ENCODE data around the gene ZNF221. TPM values are rescaled to one million over a fixed set of nuclear protein-coding genes. Genes with fewer than 3 reads are reported as not detected.

Gene ZNF221
- total RNA-seq, 1 donor from 2014 or later = 3.2 TPM

DNA sequence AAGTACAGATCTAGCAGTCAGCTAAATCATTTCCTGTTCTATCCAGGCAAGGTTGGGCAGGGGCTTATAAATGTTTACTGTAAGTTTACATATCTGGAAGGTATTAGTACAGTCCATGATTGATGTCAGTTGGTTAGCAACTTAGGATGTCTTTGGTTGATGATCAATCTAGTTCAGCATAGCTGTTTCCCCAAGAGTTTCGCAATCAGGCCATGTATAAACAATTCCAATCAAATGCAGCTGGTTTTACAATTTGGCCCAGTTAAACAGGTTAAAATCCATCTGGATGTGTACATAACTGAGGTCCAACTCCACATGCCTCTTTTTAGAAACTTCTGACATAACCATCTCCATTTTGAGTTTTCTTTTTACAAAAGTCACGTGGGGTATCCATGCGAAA lies 6.9 kb downstream of the ZNF221 start:
- DNase-seq (ENCODE audit: low read depth in 2 of 2) = no peak

- no peak for DNase-seq (ENCODE audit: low read depth in 2 of 2)
Observed at GRCh38 chr19:43960411-43960810, 9.4 kb downstream of the ZNF221 start.

GRCh38 chr19:43966079-43966694 lies 15.2 kb downstream of the ZNF221 start:
- DNase-seq (ENCODE audit: low read depth in 2 of 2) = no peak

DNA sequence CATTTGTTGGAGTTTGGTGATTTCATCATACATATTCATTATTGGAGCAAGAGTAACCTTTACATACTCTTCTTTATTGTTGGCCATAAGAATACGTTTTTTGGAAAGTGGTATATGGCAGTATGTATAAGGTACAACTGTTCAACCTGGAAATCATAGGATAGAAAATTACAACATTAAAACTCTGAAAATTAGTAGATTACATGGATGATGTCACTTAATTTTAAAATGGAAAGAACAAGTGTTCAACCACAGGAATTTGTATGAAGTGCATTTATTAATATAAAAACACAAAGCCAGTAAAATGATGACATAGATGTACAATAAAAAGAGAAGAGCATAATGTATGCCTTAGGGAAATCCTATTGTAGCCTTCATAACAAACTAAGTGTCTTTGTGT lies 25.7 kb downstream of the ZNF221 start:
- DNase-seq (ENCODE audit: low read depth in 2 of 2) = no peak

- no peak for DNase-seq (ENCODE audit: low read depth in 2 of 2)
Observed at GRCh38 chr19:43983544-43983911, 32.5 kb downstream of the ZNF221 start.

GRCh38 chr19:43983912-43984686 lies 33.1 kb downstream of the ZNF221 start, which contains the start of gene ZNF155:
TSS of gene ZNF155 (plus strand) at chr19:43984188. CDS start at chr19:43988544, 4,356 bp downstream.
- DNase-seq (ENCODE audit: low read depth in 2 of 2) = peak; percentile 89 to 97

GRCh38 chr19:43984687-43985000 lies 33.6 kb downstream of the ZNF221 start:
- no peak for DNase-seq (ENCODE audit: low read depth in 2 of 2)

- DNase-seq (ENCODE audit: low read depth in 2 of 2) = no peak
Observed at GRCh38 chr19:43997631-43998290, 46.7 kb downstream of the ZNF221 start.

GRCh38 chr19:44002212-44002565 lies 51.2 kb downstream of the ZNF221 start:
- no peak for DNase-seq (ENCODE audit: low read depth in 2 of 2)

DNA sequence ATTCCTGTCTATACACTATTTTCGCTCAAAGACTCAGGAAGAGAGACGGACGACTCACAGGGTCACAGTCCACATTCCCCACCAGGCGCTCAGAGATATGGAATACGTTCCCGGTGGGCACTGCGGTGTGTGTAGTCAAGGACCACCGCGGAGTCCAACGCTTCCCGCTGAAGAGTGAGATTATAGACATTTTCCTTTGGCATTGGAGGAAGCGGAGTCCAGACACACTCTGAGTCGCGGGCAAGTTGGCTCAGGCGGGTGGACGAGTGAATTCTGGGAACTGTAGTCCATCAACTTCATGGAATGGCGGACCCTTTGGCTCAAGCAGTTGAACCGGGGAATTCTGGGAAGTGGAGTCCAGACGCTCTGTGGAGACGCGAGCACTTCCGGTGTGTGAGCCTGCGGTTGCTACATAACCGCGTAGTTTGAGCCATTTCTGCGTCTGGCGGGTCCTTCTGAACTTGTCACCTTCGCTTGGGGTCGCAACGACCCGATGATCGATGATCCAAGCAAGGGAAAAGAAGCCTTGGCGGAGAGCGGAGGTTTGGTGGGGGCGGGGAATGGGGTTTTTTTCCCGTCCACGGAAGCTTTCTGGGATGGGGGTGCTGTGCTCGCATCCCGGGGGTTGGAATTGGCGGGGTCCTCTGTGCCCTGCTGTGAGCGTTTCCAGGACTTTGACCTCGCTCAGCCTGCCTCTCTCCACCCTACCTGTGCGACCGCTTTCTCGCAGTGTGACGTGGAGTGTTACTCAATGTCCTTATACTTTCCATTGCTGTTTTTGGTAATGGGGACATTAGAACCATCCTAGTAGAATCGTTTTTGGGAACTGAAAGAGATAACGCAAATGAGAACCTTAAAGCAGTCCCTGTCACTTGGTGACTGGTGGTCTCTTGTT lies 51.8 kb downstream of the ZNF221 start, which contains the start of gene ZNF230:
TSS of gene ZNF230 (plus strand) at position 392 of the 895 bp plus-strand sequence. CDS start 4,122 bp downstream, outside the sequence.
- peak; percentile 89 to 97 for DNase-seq (ENCODE audit: low read depth in 2 of 2)

GRCh38 chr19:44003461-44004009 lies 52.5 kb downstream of the ZNF221 start:
- DNase-seq (ENCODE audit: low read depth in 2 of 2) = no peak

GRCh38 chr19:44005973-44006372 lies 54.9 kb downstream of the ZNF221 start:
- no peak for DNase-seq (ENCODE audit: low read depth in 2 of 2)

DNA sequence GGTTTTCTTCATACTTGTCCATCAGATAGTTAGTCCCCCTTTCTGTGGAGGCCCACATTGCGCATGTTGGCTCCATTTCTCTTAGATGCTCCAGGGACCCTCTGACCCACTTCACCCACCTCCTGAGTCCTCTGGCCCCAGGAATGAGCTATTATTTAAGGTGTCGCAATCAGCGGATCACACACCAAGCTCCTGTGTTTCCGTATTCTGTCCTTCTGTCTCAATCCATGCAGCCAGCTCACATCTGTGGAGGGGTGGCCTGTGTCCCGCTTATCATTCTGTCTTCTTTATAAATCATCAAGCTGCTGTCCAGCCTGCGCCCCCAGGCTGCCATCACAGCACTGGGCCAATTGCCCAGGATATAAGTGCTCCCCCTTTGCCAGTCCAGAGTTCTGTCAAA lies 56.4 kb downstream of the ZNF221 start:
- no peak for DNase-seq (ENCODE audit: low read depth in 2 of 2)

- no peak for DNase-seq (ENCODE audit: low read depth in 2 of 2)
Observed at GRCh38 chr19:44010468-44010867, 59.4 kb downstream of the ZNF221 start.

Other genes with a start within 250 kb of the ZNF221 start
- gene IRGC, start 235.2 kb upstream of the ZNF221 start, total RNA-seq = not detected in 2 replicates
- gene SMG9, start 196.3 kb upstream of the ZNF221 start, total RNA-seq = 4.4 and 8.3 TPM in 2 replicates
- 0.39 and 0.51 TPM in 2 replicates for gene KCNN4, start 170.3 kb upstream of the ZNF221 start, total RNA-seq
- gene LYPD5, start 148.8 kb upstream of the ZNF221 start, total RNA-seq = 0.13 and 0.39 TPM in 2 replicates
- gene ZNF283, start 123.9 kb upstream of the ZNF221 start, total RNA-seq = 5.7 and 8.3 TPM in 2 replicates
- gene ZNF404, start 67.3 kb upstream of the ZNF221 start, total RNA-seq = 0.51 and 1.0 TPM in 2 replicates
- gene ZNF45, start 15.9 kb upstream of the ZNF221 start, total RNA-seq = 14.0 and 16.9 TPM in 2 replicates
- 5.0 and 6.8 TPM in 2 replicates for gene ZNF155, start 33.0 kb downstream of the ZNF221 start, total RNA-seq
- gene ZNF230, start 51.7 kb downstream of the ZNF221 start, total RNA-seq = 2.2 and 2.9 TPM in 2 replicates
- 3.5 and 3.6 TPM in 2 replicates for gene ZNF222, start 74.2 kb downstream of the ZNF221 start, total RNA-seq
- 3.2 and 6.3 TPM in 2 replicates for gene ZNF223, start 100.8 kb downstream of the ZNF221 start, total RNA-seq
- 2.2 and 2.4 TPM in 2 replicates for gene ZNF284, start 120.9 kb downstream of the ZNF221 start, total RNA-seq
- 21.4 and 27.6 TPM in 2 replicates for gene ZNF224, start 143.1 kb downstream of the ZNF221 start, total RNA-seq
- gene ZNF225, start 162.2 kb downstream of the ZNF221 start, total RNA-seq = 3.9 and 4.4 TPM in 2 replicates
- gene ZNF234, start 190.3 kb downstream of the ZNF221 start, total RNA-seq = 6.2 and 10.2 TPM in 2 replicates
- 9.1 and 12.1 TPM in 2 replicates for gene ZNF226, start 213.9 kb downstream of the ZNF221 start, total RNA-seq

Measured in dermis microvascular lymphatic vessel endothelial cell (primary cell).